Kidney epithelial cell (primary cell): ENCODE data around the gene CARF. TPM values are rescaled to one million over a fixed set of nuclear protein-coding genes. Genes with fewer than 3 reads are reported as not detected.

Experiments used
- DNase-seq: peaks from one replicate; pipeline ENCODE4 v3.0.0-alpha.2; 2010; ENCODE audit warnings: low read depth
- H3K27me3 ChIP-seq: 2 replicates; pipeline ENCODE4 v1.6.0; 2011; ENCODE audit warnings: low read length; ENCODE audit not compliant: control insufficient read depth, insufficient read depth
- H3K36me3 ChIP-seq: 2 replicates; pipeline ENCODE4 v1.5.1; 2011; ENCODE audit warnings: low read length; ENCODE audit not compliant: control insufficient read depth, insufficient read depth
- H3K4me3 ChIP-seq: 2 replicates; pipeline ENCODE4 v1.5.1; 2011; ENCODE audit warnings: low read depth, mild to moderate bottlenecking, control low read depth, low read length
- CTCF ChIP-seq: IDR thresholded peaks from 2 replicates; pipeline ENCODE4 v1.5.1; 2011; ENCODE audit warnings: mild to moderate bottlenecking, moderate library complexity, low read length, control low read depth, inconsistent platforms; ENCODE audit not compliant: insufficient read depth, poor library complexity, severe bottlenecking
- total RNA-seq: library from RNA; depleted of rRNA; stranded (reverse); fragments of >200 nt; gene quantifications from 2 replicates; pipeline ENCODE4 v1.2.3, GENCODE V29; 2015

Gene CARF
- 4.4 and 4.7 TPM in 2 replicates for total RNA-seq

DNA sequence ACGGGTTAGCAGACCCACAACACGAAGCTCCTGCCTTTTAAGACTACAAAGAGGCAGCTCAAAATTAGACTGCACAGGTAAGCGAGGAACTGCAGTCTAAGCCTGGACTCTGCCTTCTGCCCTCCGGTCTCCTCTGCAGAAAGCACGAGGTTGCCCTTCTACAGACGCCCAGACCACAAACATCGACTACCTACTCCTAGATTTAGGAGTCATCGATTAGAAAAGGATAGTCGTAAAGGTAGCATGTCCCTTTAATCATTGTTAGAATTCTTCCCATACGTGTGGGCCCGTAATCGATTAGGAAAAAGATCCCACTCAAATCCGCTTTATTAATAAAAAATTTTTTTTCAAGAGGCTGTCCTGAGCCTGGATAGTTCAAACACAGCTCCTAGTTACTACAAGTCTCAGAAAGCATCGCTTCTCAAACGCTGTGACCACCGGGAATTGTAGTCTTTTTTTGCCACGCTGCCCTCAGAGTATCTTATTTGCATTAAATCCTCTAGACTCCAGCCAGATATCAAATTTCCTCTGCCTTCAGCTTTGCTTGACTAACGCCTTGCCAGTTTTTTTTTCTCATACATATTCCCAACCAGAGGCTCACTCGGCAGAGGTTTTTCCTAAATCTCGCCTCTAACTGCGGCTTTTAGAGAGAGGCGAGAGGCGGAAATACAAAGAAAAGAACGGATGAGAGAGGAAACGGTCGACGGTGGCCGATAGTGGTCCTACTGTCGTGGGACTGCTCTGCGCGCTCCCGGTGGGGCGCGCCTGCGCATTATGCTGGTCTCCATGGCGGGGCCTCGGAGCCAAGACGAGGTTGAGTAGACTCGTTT lies at the start of gene CARF, which contains the start of gene WDR12:
CARF (plus strand) TSS at position 764 of the 830 bp plus-strand sequence. CDS start 29,628 bp downstream, outside the sequence.
WDR12 (minus strand) TSS at position 162 of the 830 bp plus-strand sequence. CDS start 197 bp downstream, outside the sequence.
- H3K36me3 ChIP-seq: no peaks in the 10 kb centered on the region
- peak within 1 kb of the TSS; percentile 61 for H3K4me3 ChIP-seq
- peak; percentile 75 for DNase-seq
- no peak for TF ChIP-seq CTCF
- H3K27me3 ChIP-seq: no peaks in the 10 kb centered on the region

DNA sequence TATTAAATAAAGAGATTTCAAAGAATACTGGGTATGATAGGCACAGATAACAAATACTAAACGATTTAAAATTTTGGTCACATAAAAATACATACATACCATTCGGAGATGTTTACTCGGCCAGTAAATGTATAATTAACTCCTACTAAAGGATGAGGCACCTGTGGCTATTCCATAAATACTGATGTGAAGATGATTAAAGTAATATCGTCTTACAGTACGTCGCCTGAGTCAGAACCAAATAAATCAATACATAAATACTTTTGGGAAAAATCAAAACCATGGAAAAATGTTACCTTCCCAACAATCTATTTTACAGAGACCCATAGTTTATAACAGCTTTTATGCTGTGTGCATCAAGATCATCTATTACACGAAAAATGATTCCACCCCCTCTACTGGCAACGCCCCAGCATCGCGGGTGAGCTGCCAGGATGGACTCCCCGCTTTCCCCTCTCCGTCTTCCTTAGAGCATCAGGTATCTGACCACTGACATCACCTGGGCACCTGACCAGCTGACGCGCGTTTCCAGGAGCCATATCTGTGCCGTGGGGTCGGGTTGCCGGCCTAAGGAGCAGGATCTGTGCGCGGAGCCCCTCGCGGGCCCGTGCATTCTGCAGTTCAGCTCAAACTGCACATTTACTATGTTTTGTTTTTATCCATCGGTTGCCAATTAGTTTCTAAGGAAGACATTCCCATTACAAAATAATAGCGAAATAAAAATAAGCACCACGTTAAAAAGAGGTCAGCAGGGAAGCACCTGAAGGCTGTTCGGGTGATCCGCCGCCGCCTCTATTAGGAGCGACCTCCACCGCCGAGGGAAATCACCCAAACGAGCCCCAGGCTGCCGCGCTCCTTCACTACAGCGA lies 41.4 kb upstream of the CARF start:
- H3K4me3 ChIP-seq: peak overlapping the region; percentile 67
- no peaks in the 10 kb centered on the region for H3K36me3 ChIP-seq
- peak; percentile 34 for DNase-seq
- H3K27me3 ChIP-seq: no peaks in the 10 kb centered on the region
- TF ChIP-seq CTCF: peak; percentile 63

DNA sequence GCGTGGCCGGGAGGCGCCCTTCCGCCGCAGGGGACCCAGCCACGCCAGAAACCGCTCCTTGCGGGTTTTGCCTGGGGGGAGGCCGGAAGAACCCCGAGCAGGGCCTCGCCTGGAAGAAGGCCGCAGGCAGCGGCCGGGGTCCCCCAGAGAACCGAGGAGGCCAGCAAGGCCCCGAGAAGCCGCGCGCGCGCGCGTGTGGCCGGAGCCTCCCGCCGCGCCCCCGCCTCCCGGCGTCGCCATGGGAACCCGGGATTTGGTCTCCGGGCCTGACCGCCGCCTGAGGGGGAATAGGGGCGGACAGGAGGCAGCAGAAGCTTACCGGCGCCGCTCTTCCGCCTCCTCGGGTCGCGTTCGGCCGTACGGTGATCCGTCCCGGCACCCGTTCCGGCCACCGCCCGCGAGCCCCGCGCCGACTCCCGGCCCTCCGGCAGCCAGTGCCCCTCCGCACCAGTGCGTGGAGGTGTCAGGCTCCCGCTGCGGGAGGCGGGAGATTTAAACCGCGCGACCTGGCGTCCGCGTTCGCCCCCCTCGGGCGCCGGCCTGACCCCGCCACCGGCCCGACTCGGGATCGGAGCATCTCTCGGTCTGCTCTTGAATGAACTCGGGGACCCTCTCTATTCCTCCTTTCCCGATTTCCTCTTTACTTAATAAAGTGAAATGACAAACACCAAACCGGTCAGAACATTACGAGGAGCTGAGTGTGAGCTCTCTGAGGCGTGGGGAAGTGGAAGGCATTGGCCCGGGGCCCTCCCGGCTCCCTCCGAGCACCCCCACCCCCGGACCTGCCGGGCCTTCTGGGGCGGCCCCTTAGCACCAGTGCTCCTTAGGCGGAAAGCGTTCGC lies 40.6 kb upstream of the CARF start, which contains the start of gene ICA1L:
ICA1L (minus strand) TSS at position 467 of the 842 bp plus-strand sequence. CDS start 42,757 bp downstream, outside the sequence.
- Histone ChIP-seq H3K4me3 (peak within 1 kb of the TSS; percentile 67), H3K27me3 (no peaks in the 10 kb centered on the region), H3K36me3 (no peaks in the 10 kb centered on the region)
- no peak for DNase-seq
- TF ChIP-seq CTCF: peak; percentile 3

DNA sequence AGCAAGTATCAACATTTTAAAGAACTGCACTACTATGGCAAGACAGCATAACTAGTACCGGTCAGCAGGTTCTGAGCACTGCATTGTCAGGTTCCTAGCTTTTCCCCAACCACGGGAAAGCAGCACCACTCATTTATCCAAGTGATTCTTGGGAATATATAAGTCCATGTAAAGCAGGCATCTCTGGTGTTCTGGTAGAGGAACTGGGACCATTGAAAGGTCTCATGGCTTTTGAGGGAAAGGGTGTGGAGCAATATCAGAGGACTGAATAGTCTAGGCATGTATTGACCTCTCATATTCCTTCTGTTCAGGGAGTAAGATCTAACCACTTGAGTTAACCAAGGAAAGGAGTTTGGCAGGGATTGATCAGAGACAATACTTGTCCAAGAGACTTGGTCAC lies 34.4 kb upstream of the CARF start:
- no peaks in the 10 kb centered on the region for H3K27me3 ChIP-seq
- no peaks in the 10 kb centered on the region for H3K36me3 ChIP-seq
- DNase-seq: no peak
- H3K4me3 ChIP-seq: no peak overlapping the region
- no peak for TF ChIP-seq CTCF

DNA sequence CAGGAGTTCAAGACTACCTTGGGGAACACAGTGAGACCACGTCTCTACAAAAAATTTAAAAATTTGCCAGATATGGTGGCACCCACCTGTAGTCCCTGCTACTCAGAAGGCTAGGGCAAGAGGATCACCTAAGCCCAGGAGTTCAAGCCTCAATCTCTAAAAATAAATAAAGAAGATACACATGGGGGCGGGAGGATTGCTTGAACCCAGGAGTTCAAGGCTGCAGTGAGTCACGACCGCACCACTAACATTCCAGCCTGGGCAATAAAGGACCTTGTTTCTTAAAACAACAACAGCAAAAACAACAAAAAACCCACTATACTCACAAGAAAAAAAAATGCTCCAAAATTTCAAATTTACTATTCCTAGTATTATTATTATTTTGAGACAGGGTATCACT lies 30.5 kb upstream of the CARF start:
- Histone ChIP-seq H3K4me3 (no peak overlapping the region), H3K27me3 (no peaks in the 10 kb centered on the region), H3K36me3 (no peaks in the 10 kb centered on the region)
- no peak for TF ChIP-seq CTCF
- DNase-seq: no peak
